Activated CD8-positive, alpha-beta memory T cell treated with anti-CD3 and anti-CD28 coated beads, Interleukin-2, amount 50 U/mL, for 1 hour (primary cell): ENCODE data around the gene CACNG7.

Experiments
- DNase-seq: peaks from one replicate; pipeline ENCODE4 v3.0.0-alpha.2; 2020; ENCODE audit errors: extremely low read depth

The CACNG7 gene

GRCh38 chr19:53879140-53880081 is 29.7 kb upstream of the CACNG7 start:
- no peak for DNase-seq

- DNase-seq, result no peak
Measured at GRCh38 chr19:53880711-53881481, 28.2 kb upstream of the CACNG7 start.

GRCh38 chr19:53881482-53882390 is 27.3 kb upstream of the CACNG7 start, which contains the start of gene PRKCG:
TSS of gene PRKCG (plus strand) at chr19:53882197. CDS start at chr19:53882495, 298 bp downstream.
- no peak for DNase-seq

- DNase-seq, result no peak
Measured at GRCh38 chr19:53882391-53883050, 26.6 kb upstream of the CACNG7 start.

GRCh38 chr19:53883231-53883661 is 25.8 kb upstream of the CACNG7 start:
- no peak for DNase-seq

GRCh38 chr19:53883741-53884140 is 25.3 kb upstream of the CACNG7 start:
- no peak for DNase-seq

- DNase-seq, result no peak
Measured at GRCh38 chr19:53884256-53884655, 24.8 kb upstream of the CACNG7 start.

GRCh38 chr19:53885036-53885435 is 24.0 kb upstream of the CACNG7 start:
- DNase-seq, result no peak

- no peak for DNase-seq
Measured at GRCh38 chr19:53892301-53892980, 16.6 kb upstream of the CACNG7 start.

GRCh38 chr19:53892981-53893325 is 16.1 kb upstream of the CACNG7 start:
- DNase-seq, result no peak

GRCh38 chr19:53894707-53895106 is 14.4 kb upstream of the CACNG7 start:
- no peak for DNase-seq

- DNase-seq, result no peak
Measured at GRCh38 chr19:53896682-53897081, 12.4 kb upstream of the CACNG7 start.

- no peak for DNase-seq
Measured at GRCh38 chr19:53897459-53897858, 11.6 kb upstream of the CACNG7 start.

- DNase-seq, result no peak
Measured at GRCh38 chr19:53898166-53898565, 10.9 kb upstream of the CACNG7 start.

GRCh38 chr19:53898636-53899341 is 10.3 kb upstream of the CACNG7 start:
- no peak for DNase-seq

- DNase-seq, result no peak
Measured at GRCh38 chr19:53900191-53900860, 8.8 kb upstream of the CACNG7 start.

- no peak for DNase-seq
Measured at GRCh38 chr19:53903055-53903680, 5.9 kb upstream of the CACNG7 start.

GRCh38 chr19:53904909-53905308 is 4.2 kb upstream of the CACNG7 start:
- DNase-seq, result no peak

- no peak for DNase-seq
Measured at GRCh38 chr19:53905787-53906186, 3.3 kb upstream of the CACNG7 start.
